ENCODE measurements around the gene TRAF2. TPM values are rescaled to one million over a fixed set of nuclear protein-coding genes. Genes with fewer than 3 reads are reported as not detected.
"Not testable (repeated sequence)": the region's sequence is repeated elsewhere in the genome, so short reads cannot be mapped to it uniquely, and the experiment has no call there.

Gene TRAF2, protein sequence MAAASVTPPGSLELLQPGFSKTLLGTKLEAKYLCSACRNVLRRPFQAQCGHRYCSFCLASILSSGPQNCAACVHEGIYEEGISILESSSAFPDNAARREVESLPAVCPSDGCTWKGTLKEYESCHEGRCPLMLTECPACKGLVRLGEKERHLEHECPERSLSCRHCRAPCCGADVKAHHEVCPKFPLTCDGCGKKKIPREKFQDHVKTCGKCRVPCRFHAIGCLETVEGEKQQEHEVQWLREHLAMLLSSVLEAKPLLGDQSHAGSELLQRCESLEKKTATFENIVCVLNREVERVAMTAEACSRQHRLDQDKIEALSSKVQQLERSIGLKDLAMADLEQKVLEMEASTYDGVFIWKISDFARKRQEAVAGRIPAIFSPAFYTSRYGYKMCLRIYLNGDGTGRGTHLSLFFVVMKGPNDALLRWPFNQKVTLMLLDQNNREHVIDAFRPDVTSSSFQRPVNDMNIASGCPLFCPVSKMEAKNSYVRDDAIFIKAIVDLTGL
- 80.6 and 85.0 TPM in 2 replicates for total RNA-seq

DNA sequence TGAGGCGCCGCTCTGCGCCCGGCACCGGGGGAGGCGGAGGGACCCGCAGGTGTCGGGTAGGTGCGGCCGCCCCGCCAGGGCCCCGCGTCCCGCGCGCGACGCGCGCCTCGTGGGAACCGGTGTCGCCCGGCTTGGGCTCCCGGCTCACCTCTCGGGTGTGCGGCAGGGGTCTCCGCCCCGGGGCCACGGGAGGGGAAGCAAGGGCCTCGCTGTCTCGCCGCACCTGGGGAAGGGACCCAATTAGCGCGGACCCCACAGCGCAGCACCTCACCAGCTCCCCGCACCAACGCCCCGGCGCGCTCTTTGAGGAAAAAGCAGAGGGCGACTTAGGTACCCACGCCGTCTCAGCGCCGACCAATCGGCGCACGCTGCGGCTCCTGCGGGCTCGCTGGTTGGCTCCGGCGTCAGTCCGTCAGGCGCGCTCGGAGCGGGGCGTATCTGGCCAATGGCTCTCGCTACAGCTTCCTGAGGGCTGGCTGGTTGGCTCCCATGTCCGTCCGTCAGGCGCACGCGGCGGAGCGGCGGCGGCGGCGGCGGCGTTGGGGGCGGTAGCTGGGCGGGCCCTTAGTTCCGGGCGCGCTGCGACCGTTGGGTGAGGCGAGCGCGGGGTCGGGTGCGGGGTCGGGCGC is at the start of gene TRAF2:
Gene TRAF2 (plus strand): TSS at position 567 of the 629 bp plus-strand sequence. CDS start 12,225 bp downstream, outside the sequence.
- intact Hi-C loops (cut with micrococcal nuclease), result loop anchor here (1.0 to 10.0 kb wide), 8 partner anchors 16 to 401 kb away; partner anchors contain the start of genes CYSRT1, EDF1, MAN1B1 and PAXX

DNA sequence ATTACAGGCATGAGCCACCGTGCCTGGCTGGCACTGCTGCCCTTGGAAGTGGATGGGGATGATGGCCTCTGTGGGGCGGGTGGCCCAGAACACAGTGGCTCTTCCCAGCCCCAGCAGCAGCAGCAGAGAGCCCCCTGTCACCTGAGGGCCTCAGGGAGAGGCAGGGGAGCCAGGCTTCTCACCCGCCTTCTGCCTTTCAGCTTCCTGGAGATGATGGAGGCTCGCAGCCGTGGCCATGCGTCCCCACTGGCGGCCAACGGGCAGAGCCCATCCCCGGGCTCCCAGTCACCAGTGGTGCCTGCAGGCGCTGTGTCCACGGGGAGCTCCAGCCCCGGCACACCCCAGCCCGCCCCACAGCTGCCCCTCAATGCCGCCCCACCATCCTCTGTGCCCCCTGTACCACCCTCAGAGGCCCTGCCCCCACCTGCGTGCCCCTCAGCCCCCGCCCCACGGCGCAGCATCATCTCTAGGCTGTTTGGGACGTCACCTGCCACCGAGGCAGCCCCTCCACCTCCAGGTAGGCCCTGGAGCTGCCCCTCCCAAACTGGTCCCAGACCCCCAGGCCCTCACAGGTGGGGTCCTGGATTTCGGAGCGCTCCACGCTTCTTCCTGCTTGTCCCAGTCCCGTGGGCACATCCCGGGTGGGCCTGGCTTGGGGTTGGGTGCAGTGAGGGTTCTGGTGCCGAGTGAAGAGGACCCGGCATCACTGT is 49.0 kb upstream of the TRAF2 start:
- intact Hi-C loops (cut with micrococcal nuclease), result no loop called here

DNA sequence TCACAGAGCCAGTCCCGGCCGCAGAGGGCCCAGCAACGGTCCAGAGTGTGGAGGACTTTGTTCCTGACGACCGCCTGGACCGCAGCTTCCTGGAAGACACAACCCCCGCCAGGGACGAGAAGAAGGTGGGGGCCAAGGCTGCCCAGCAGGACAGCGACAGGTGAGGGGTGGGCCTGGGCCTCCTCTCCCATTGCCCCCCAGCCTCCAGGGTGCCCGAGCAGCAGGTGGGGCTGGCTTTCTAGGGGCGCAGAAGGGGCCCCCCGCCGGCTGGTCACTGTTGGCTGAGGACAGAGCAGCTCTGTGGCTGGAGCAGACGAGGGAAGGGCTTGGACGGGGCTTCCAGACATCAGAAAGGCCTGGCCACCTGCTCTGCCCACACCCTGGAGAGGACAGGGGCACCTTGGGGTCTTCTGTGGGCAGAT is 48.4 kb upstream of the TRAF2 start:
- intact Hi-C loops (cut with micrococcal nuclease), result not testable (repeated sequence)

DNA sequence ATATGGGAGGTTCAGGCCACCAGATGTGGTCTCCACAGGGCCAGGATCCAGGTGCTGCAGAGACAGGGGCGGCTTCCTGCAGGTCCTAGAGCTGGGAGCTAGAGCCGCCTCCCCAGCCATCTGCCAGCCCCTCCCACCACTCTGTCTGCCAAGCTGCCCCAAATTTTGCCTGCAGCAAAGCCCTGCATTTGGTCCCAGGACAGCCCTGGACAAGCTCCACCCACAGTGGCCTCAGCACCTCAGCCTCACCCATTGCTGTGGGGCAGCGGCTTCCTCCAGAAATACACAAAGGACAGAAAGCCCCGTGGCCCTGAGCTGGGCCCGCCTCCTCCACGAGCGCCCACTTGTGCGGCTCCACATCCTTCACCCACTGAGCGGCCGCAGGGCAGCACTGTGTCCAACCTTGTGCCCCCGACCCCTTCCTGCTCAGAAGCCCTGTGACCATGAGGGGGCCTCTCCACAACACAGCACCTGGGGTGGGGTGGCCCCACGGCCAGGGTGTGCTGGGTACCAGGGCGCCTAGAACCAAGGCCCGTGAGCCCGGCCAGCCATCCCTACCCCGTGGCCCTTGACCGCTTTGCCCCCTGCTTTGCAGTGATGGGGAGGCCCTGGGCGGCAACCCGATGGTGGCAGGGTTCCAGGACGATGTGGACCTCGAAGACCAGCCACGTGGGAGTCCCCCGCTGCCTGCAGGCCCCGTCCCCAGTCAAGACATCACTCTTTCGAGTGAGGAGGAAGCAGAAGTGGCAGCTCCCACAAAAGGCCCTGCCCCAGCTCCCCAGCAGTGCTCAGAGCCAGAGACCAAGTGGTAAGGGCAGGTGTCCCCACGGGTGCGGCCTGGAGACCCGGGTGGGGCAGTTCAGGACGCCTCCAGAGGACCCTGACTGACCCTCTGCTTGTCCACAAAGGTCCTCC is 47.7 kb upstream of the TRAF2 start:
- intact Hi-C loops (cut with micrococcal nuclease), result no loop called here

DNA sequence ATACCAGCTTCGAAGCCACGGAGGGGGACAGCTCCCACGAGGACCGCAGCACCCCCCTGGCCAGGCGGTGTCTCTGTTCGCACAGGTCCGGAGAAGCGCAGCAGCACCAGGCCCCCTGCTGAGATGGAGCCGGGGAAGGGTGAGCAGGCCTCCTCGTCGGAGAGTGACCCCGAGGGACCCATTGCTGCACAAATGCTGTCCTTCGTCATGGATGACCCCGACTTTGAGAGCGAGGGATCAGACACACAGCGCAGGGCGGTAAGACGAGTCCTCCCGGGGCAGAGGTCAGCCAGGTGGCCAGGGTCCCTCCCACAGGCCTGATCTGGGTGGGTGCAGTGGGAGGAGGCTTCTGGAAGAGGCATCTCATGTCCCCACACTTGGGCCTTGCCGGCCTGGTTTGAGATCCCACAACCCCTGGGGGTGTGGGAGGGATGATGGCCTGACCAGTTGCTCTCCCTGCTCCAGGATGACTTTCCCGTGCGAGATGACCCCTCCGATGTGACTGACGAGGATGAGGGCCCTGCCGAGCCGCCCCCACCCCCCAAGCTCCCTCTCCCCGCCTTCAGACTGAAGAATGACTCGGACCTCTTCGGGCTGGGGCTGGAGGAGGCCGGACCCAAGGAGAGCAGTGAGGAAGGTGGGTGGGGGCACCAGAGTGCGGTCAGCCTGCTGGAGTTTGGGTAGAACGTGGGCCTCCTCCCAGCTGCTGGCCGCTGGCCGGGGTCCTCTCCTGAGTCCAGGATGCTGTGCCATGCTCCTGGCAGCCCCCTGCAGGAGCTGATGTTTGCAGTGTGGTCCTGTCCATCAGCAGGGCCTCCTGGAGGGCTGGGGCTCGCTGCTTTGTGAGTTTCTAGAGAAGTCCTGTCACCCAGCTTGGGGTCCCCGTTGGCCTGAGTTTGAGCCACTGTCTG is 46.8 kb upstream of the TRAF2 start:
- intact Hi-C loops (cut with micrococcal nuclease), result loop anchor here (10.0 kb wide), 1 partner anchor 315 kb away; no protein-coding TSS in a partner anchor

DNA sequence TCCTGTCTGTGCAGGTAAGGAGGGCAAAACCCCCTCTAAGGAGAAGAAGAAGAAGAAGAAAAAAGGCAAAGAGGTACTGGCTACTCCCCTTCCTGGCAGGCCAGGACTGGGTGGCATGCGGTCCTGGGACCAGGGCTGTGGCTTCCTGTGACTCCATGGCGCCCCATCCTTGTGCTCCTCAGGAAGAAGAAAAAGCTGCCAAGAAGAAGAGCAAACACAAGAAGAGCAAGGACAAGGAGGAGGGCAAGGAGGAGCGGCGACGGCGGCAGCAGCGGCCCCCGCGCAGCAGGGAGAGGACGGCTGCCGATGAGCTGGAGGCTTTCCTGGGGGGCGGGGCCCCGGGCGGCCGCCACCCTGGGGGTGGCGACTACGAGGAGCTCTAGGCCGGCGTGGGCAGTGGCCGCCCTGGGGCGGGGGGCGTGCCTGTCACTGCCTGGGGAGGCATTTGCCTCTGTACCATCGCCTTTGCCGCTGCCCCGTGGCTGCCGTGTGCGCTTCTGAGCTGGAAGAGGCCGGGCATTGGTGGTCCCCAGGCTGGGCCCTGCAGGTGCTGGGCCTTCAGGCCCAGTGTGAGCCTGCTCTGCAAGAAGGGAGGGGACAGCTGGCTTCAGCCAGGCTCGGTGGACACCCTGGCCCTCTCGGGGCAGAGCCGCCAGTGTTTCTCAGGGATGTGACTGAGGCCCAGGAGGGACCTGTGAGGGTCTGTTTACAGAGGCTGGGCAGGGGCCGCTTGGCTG is 46.0 kb upstream of the TRAF2 start:
- intact Hi-C loops (cut with micrococcal nuclease), result loop anchor here (10.0 kb wide), 1 partner anchor 314 kb away; no protein-coding TSS in a partner anchor

DNA sequence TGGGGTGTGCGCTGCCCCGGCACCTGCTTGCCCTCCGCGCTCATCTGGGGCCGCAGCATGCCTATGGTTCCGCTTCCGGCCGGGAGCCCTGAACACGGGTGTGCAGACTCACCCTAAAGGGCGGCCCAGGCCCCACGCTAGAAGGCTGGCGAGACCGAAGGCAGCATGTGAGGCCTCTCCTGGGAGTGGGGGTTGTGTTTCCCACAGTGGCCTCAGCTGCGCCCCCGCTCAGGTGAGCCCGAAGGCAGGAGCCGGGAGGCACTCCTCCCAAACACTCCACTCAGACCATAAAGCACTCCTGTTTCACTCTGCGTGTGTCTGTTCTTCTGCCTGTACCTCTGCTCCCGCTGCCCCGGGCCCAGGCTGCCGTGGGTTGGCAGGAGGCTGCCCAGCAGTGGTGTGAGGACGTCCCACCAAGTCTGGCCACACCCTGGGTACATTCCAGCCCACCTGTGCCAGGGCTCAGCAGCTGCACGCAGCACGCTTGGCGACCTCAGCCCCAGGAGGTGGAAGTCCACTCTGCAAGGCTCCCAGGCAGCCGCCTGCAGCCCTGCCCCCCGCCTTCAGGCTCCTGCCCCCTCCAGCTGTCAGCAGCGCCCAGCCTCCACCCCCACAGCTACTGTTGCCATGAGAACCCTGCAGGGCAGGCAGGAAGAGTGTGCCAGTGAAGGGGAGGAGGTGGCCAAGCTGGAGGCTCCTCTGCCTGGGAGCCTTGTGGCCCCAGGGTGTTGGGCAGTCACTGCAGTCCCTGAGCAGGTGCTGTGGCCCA is 45.3 kb upstream of the TRAF2 start:
- intact Hi-C loops (cut with micrococcal nuclease), result loop anchor here (10.0 kb wide), 1 partner anchor 314 kb away; no protein-coding TSS in a partner anchor

DNA sequence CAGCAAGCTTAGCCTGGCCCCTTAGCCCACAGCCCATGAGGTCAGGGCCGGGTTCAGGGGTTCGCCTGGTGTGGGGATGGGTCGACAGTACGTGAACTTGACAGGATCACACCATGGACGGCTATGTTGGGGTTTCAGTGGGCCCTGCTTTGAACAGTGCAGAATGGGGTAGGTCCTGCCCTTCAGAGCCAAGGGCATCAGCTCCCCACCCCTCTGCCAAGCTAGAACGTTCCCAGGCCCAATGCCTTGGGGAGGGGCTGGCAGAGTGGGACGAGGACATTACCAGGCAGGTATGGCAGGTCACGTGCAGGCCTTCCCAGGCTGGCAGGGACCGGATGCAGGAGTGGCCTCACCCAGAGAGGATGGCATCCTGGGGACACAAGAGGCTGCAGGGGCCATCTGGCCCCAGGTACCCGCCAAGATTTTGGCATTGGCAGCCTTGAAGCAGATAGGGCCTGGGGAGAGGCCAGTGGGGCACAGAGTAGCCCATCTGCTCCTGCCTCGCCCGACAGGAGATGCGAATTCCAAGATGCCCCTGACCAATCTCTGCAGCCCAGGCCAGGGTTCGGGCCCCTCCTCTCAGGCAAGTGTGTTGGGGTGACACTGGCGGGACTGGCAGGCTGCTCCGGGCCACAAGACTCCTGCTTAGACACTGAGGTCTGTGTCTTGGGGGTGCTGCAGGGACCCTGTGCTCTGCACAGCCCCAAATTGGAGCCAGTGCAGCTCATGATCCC is 44.5 kb upstream of the TRAF2 start:
- intact Hi-C loops (cut with micrococcal nuclease), result loop anchor here (1.0 to 10.0 kb wide), 6 partner anchors 41 to 313 kb away; no protein-coding TSS in a partner anchor

DNA sequence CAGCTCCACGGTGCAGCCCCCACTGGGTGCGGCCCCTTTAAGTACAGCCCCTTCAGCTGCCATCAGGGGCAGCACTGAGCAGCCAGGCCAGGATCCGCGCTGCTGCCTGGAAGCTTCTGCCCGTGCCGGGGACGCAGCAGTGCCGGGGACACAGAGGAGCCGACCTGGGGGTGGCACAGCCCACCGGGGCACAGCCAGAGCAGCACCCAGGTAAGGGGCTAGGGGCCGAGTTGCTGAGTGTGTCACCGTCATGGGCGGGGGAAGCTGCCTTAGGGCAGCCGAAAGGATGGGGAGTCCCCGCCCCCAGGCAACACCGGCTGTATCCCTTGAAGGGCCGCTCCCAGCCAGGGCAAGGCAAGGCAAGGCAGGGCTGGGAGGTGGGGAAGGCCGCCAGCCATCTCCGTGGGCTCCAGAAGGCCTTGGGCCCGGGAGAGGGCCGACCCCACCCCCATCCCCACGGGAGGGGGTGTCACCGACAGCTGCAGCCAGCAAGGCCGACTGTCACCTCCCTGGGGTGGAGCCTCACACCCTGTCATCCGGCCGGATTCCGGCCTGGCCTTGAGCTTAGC is 43.9 kb upstream of the TRAF2 start, which contains the start of gene AJM1:
Gene AJM1 (plus strand): TSS at position 99 of the 569 bp plus-strand sequence. CDS start 1,937 bp downstream, outside the sequence.
- intact Hi-C loops (cut with micrococcal nuclease), result loop anchor here (1.0 to 10.0 kb wide), 6 partner anchors 42 to 312 kb away; no protein-coding TSS in a partner anchor

DNA sequence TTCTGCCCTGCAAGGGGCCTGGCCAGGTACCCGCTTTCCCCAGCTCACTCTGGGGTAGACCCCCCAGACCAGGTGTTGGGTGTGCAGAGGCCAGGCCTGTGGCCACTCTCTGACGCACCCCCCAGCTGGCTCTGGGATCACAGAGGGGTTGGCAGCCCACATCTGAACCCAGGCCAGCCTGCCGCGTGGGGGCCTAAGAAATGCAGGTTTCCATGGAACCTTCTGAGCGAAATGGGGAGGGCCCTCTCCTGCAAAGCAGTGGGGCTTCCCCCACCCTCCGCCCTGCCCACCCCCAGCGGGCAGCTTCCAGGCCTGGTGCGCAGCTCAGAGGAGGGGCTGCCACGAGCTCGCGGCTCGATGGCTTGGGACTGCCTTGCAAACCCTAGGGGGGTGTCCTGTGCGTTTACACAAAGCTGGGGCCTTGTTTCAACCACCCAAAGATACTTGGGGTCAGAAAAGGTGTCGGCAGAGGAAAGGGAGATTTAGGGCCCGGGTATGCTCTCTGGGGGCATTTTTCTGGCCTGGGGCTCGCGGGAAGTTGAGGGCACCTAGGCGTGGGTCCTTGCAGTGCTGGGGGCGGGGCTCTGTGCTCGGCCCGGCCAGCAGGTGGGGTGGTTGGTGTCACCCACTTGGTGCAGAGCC is 43.0 kb upstream of the TRAF2 start:
- intact Hi-C loops (cut with micrococcal nuclease), result loop anchor here (2.0 to 10.0 kb wide), 3 partner anchors 42 to 312 kb away; no protein-coding TSS in a partner anchor

DNA sequence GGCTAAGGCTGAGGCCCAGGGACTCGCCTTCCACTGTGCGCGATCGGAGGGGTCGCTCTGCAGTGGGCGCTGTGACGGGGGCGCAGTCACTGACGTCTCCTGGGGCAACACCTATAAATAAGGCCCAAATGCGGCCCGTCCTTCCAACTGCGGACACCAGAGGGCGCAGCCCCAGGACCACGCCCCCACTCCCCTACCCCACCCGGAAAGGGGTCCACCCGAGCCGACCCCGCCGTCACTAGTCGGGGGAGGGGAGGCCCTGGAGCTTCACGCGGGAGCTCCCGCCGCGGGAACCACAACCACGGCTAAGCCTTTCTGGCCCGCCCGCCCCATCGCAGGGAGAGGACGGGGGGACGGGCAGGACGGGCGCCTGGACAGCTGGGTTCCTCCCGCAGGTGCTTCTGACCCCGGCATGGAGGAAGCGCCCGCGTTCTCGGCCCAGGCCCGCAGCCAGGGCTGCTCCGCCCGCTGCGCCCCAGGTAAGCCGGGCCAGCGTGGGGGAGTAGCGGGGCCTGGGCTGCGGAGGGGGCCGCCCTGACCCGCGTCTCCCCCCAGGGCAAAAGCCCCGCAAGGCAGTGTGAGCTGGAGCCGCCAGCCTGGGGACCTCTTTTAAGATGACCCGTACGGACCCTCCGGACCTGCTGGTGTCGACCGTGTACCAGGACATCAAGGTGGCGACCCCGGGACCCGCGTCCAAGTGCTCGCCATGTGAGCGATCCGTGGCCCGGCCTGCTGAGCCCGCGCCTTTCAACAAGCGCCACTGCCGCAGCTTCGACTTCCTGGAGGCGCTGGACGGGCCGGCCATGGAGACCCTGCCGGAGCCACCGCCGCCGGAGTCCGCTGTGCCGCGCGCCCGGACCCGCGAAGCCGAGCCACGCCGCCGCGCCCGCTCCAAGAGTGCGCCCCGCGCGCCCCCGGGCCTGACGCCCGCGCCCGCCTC is 42.2 kb upstream of the TRAF2 start:
- intact Hi-C loops (cut with micrococcal nuclease), result loop anchor here (2.0 to 10.0 kb wide), 3 partner anchors 43 to 311 kb away; no protein-coding TSS in a partner anchor

DNA sequence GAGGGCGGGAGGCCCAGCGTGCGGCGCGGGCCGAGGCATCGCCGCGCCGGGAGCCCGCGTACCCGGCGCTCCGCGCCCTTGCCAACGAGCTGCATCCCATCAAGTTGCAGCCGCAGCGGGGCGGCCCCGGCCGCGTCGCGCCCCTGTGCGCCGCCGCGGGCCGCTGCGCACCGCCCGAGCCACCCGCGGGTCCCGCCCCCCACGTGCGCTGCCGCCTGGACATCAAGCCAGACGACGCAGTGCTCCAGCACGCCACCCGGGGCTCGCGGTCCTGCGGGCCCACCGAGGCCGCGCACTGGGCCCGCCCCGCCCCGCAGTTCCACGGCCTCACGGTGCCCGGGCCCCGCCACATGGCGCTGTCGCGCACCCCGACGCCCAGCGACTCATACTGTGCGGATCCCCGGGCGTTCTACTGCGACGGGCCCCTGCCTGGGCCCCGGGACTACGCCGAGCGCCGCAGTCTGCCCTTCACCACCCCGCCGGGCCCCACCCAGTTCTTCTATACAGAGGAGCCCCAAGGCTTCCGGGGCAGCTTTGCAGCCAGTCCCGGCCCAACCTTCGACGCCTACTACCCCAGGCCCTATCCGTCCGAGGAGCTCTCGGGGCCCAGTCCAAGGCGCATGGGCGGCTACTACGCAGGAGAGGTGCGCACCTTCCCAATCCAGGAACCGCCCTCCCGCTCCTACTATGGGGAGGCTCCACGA is 41.4 kb upstream of the TRAF2 start:
- intact Hi-C loops (cut with micrococcal nuclease), result loop anchor here (5.0 to 10.0 kb wide), 4 partner anchors 202 to 482 kb away; partner anchors contain the start of genes NPDC1 and TUBB4B

DNA sequence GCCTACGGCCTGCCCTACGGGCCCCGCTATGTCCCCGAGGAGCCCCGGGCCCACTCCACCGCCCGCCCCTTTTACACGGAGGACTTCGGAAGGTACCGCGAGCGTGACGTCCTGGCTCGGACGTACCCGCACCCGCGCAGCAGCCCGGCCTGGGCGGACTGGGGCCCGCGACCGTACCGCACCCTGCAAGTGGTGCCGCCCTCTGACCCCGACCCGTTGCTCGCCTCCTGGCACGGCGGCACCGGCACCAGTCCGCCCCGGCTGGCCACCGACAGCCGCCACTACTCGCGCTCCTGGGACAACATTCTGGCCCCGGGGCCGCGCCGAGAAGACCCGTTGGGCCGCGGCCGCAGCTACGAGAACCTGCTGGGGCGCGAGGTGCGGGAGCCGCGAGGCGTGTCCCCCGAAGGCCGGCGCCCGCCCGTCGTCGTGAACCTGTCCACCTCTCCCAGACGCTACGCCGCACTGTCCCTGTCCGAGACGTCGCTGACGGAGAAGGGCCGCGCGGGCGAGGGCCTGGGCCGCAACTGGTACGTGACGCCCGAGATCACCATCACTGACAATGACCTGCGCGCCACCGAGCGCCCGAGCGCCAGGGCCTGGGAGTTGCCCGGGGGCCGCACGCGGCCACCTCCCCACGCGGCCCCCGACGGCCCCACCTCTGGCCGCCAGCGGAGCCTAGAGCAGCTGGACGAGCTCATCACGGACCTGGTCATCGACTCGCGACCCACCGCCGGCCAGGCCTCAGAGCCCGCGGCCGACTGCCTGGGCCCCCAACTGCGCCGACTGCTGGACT is 40.7 kb upstream of the TRAF2 start:
- intact Hi-C loops (cut with micrococcal nuclease), result loop anchor here (5.0 to 10.0 kb wide), 4 partner anchors 202 to 482 kb away; partner anchors contain the start of genes NPDC1 and TUBB4B

Measured in T-helper 1 cell treated with Interleukin-12 subunit alpha and Interleukin-12 subunit beta and Interleukin-4 antibody, amounts not matched to agents 30 ng/mL and 1 ng/mL, for 36 hours (primary cell).